Measurements from ENCODE around the gene MLNR. TPM values are rescaled to one million over a fixed set of nuclear protein-coding genes. Genes with fewer than 3 reads are reported as not detected.

MLNR gene
- total RNA-seq: not detected in 2 replicates

DNA sequence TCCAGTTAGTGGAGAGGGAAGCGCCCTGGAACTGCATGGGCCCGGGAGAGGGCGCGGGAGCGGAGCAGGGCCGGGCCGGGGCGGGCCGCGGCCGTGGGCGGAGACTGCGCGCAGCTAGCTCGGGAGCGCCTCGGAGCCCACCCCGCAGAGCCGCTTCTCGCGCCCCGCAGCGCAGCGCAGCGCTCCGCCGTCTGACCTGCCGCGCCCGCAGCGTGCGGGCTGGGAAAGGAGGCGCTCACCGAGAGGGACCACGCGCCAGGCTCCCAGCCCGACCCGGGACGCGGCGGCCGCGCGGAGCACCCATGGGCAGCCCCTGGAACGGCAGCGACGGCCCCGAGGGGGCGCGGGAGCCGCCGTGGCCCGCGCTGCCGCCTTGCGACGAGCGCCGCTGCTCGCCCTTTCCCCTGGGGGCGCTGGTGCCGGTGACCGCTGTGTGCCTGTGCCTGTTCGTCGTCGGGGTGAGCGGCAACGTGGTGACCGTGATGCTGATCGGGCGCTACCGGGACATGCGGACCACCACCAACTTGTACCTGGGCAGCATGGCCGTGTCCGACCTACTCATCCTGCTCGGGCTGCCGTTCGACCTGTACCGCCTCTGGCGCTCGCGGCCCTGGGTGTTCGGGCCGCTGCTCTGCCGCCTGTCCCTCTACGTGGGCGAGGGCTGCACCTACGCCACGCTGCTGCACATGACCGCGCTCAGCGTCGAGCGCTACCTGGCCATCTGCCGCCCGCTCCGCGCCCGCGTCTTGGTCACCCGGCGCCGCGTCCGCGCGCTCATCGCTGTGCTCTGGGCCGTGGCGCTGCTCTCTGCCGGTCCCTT, at the start of gene MLNR:
Gene MLNR (plus strand): TSS at position 303 of the 820 bp plus-strand sequence. CDS start 0 bp downstream, at position 303.

DNA sequence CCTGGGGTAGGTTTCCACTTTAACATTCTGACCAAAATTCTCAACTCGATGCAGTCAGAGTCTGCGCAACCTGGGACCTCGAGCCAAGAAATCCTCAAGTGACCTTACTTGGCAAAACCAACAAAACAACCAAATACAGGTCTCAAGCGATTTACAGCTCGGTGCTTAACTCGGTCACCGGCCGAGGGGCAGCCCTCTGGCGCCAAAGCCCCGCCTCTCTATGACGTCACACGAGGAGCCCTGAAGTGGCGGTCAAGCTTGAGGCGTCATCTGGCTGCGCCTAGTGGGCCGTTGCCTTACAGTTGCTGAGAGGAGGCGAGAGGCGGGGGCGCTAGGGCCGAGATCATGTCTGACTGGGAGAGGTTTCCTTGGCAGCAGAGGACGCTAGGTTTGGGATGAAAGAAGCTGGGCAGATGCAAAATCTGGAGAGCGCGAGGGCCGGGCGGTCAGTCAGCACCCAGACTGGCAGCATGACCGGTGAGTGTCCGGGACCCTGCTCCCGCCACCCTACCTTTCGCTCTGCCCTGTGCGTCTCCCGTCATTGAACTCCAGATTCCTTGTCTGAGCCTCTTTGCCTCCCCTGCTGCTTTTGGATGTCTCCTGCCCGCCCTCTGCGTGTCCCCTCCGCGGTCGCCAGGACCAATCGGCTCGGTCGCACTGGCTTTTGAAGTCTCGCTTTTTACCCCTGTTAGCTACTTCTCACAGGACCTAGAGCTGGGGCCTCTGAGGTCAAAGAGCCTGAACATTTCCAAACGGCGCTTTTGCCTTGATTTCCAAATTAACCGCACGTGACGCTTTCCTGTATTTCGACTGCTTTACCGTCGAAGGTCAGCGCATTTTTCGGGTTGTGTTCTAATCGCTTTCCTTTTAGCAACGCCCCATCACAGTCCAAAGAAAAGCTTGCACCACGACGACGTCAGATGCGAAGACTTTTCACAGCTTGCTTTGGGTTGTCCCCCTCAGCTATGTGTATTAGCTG, 27.8 kb downstream of the MLNR start, which contains the start of gene CDADC1:
Gene CDADC1 (plus strand): TSS at position 283 of the 979 bp plus-strand sequence. CDS start 113 bp downstream, at position 396.

Other genes starting within 250 kb of the MLNR start
- gene FNDC3A, start 244.4 kb upstream of the MLNR start, total RNA-seq: 24.5 and 33.0 TPM in 2 replicates
- gene CDADC1, start 27.6 kb downstream of the MLNR start, total RNA-seq: 3.2 and 3.4 TPM in 2 replicates
- gene CAB39L, start 223.7 kb downstream of the MLNR start, total RNA-seq: 6.3 and 13.2 TPM in 2 replicates
- gene SETDB2, start 223.9 kb downstream of the MLNR start, total RNA-seq: 4.8 and 10.0 TPM in 2 replicates